Loucy (cell line): ENCODE results near the gene CTRL.

Source experiments
- H2AFZ ChIP-seq: fragments of 200-600 bp; sonication (generic); 2 replicates; pipeline ENCODE4 v1.6.0; 2016; ENCODE audit warnings: antibody characterized with exemption, mild to moderate bottlenecking, low read length, moderate library complexity
- H3F3A ChIP-seq: fragments of 200-600 bp; 2 replicates; pipeline ENCODE4 v1.6.0; 2016; ENCODE audit warnings: antibody characterized with exemption, low read depth, mild to moderate bottlenecking
- H3K27me3 ChIP-seq: fragments of 200-600 bp; sonication (generic); 2 replicates; pipeline ENCODE4 v1.6.1; 2014; ENCODE audit warnings: low read length, mild to moderate bottlenecking; ENCODE audit not compliant: insufficient read depth, poor library complexity, severe bottlenecking
- H3K36me3 ChIP-seq: fragments of 200-600 bp; sonication (generic); 2 replicates; pipeline ENCODE4 v1.6.1; 2016; ENCODE audit warnings: low read length; ENCODE audit not compliant: insufficient read depth
- H3K4me1 ChIP-seq: fragments of 200-600 bp; sonication (generic); 2 replicates; pipeline ENCODE4 v1.5.1; 2014; ENCODE audit warnings: low read length, mild to moderate bottlenecking; ENCODE audit not compliant: insufficient read depth, poor library complexity, severe bottlenecking
- H3K4me2 ChIP-seq: fragments of 200-600 bp; sonication (generic); 2 replicates; pipeline ENCODE4 v1.6.0; 2014; ENCODE audit warnings: antibody characterized with exemption, low read length, low read depth, mild to moderate bottlenecking; ENCODE audit not compliant: poor library complexity, severe bottlenecking
- H3K4me3 ChIP-seq: fragments of 200-600 bp; sonication (generic); 2 replicates; pipeline ENCODE4 v1.5.1; 2014; ENCODE audit warnings: low read length, mild to moderate bottlenecking, mixed read lengths; ENCODE audit not compliant: poor library complexity, severe bottlenecking
- H3K79me2 ChIP-seq: fragments of 200-600 bp; sonication (generic); 2 replicates; pipeline ENCODE4 v1.6.1; 2014; ENCODE audit warnings: low read length; ENCODE audit not compliant: insufficient read depth
- H3K9ac ChIP-seq: fragments of 200-600 bp; sonication (generic); 2 replicates; pipeline ENCODE4 v1.6.0; 2014; ENCODE audit warnings: mild to moderate bottlenecking, low read depth, low read length, moderate library complexity; ENCODE audit not compliant: poor library complexity, severe bottlenecking
- H3K9me2 ChIP-seq: fragments of 200-600 bp; sonication (generic); replicated peaks from 2 replicates; pipeline ENCODE4 v1.6.1; 2016; ENCODE audit warnings: low read depth, low read length, mixed read lengths
- H3K9me3 ChIP-seq: fragments of 200-600 bp; sonication (generic); 2 replicates; pipeline ENCODE4 v1.6.1; 2014; ENCODE audit warnings: mild to moderate bottlenecking, antibody characterized with exemption, low read length, low read depth; ENCODE audit not compliant: insufficient read depth
- H4K20me1 ChIP-seq: fragments of 200-600 bp; sonication (generic); 2 replicates; pipeline ENCODE4 v1.6.0; 2014; ENCODE audit warnings: antibody characterized with exemption, low read length, mild to moderate bottlenecking; ENCODE audit not compliant: insufficient read depth, poor library complexity, severe bottlenecking
- CTCF ChIP-seq: fragments of 200-600 bp; sonication (generic); conservative IDR thresholded peaks from 2 replicates; pipeline ENCODE4 v1.5.1; 2014; ENCODE audit warnings: mild to moderate bottlenecking, antibody characterized with exemption, low read length
- EZH2phosphoT487 ChIP-seq: fragments of 200-600 bp; IDR thresholded peaks from 2 replicates; pipeline ENCODE4 v1.6.1; 2018; ENCODE audit warnings: antibody characterized with exemption, mild to moderate bottlenecking, moderate library complexity, borderline replicate concordance

CTRL gene

GRCh38 chr16:67953641-67954375 lies 22.1 kb upstream of the CTRL start:
- Histone ChIP-seq H3K36me3 (no peaks in the 10 kb centered on the region), H3K9me2 (no peaks in the 10 kb centered on the region), H3F3A (no peaks in the 10 kb centered on the region), H4K20me1 (no peaks in the 10 kb centered on the region), H3K4me3 (no peak overlapping the region), H3K79me2 (no peaks in the 10 kb centered on the region), H3K4me1 (no peaks in the 10 kb centered on the region), H3K4me2 (no peak overlapping the region), H3K9me3 (no peaks in the 10 kb centered on the region), H3K9ac (no peak overlapping the region), H3K27me3 (no peaks in the 10 kb centered on the region), H2AFZ (no peak overlapping the region)
- no peak for TF ChIP-seq CTCF
- no peak for TF ChIP-seq EZH2phosphoT487

GRCh38 chr16:67951485-67951884 lies 19.8 kb upstream of the CTRL start:
- TF ChIP-seq CTCF (no peak), EZH2phosphoT487 (no peak)
- no peaks in the 10 kb centered on the region for H3K9me2 ChIP-seq
- no peaks in the 10 kb centered on the region for H3F3A ChIP-seq
- H3K4me1 ChIP-seq: no peaks in the 10 kb centered on the region
- H3K9ac ChIP-seq: no peak overlapping the region
- H3K36me3 ChIP-seq: no peaks in the 10 kb centered on the region
- no peaks in the 10 kb centered on the region for H3K9me3 ChIP-seq
- H3K27me3 ChIP-seq: no peaks in the 10 kb centered on the region
- H3K4me3 ChIP-seq: no peak overlapping the region
- no peak overlapping the region for H2AFZ ChIP-seq
- no peak overlapping the region for H3K4me2 ChIP-seq
- no peaks in the 10 kb centered on the region for H4K20me1 ChIP-seq
- H3K79me2 ChIP-seq: no peaks in the 10 kb centered on the region

GRCh38 chr16:67950335-67950843 lies 18.7 kb upstream of the CTRL start:
- H4K20me1 ChIP-seq: no peaks in the 10 kb centered on the region
- no peaks in the 10 kb centered on the region for H3K9me2 ChIP-seq
- no peaks in the 10 kb centered on the region for H3K79me2 ChIP-seq
- no peaks in the 10 kb centered on the region for H3K27me3 ChIP-seq
- no peaks in the 10 kb centered on the region for H3K36me3 ChIP-seq
- H3K9me3 ChIP-seq: no peaks in the 10 kb centered on the region
- H3K4me1 ChIP-seq: no peaks in the 10 kb centered on the region
- no peak overlapping the region for H3K9ac ChIP-seq
- no peaks in the 10 kb centered on the region for H3F3A ChIP-seq
- H3K4me2 ChIP-seq: no peak overlapping the region
- H2AFZ ChIP-seq: no peak overlapping the region
- H3K4me3 ChIP-seq: no peak overlapping the region
- TF ChIP-seq CTCF (no peak), EZH2phosphoT487 (no peak)
